K562 (cell line): ENCODE measurements around the gene HK2. TPM values are rescaled to one million over a fixed set of nuclear protein-coding genes. Genes with fewer than 3 reads are reported as not detected.

Experiments used
- ATAC-seq: fragments of 200-7000 bp; cut with Tn5 transposase; 3 replicates; pipeline ENCODE4 v1.9.1; 2020; ENCODE audit warnings: moderate library complexity
- BruUV-seq: library from RNA; stranded (reverse); fragments of 400-500 nt; replicated peaks from 2 replicates; lab custom pipeline; 2021; lab: Mats Ljungman, UMichigan
- CTCF ChIA-PET: fragments of 300-600 bp; formaldehyde crosslinking; extraction: SDS; loops from one replicate; lab custom pipeline; 2021; ENCODE audit warnings: low intra/inter-chr PET ratio; lab: Yijun Ruan, JAX
- POLR2A ChIA-PET: fragments of 300-600, 350-650 bp; sonication (Branson Sonifier 250); formaldehyde crosslinking; extraction: SDS; loops from one replicate; lab custom pipeline; 2021; ENCODE audit warnings: antibody characterized with exemption, inconsistent platforms; lab: Yijun Ruan, JAX
- DNase-seq, 4 experiments: peaks; one replicate each; pipeline versions ENCODE4 v3.0.0 to v3.0.0-alpha.2; 2011 to 2018; ENCODE audit warnings: low spot score in 3 of 4, mixed read lengths in 3 of 4; ENCODE audit errors: extremely low read depth in 1 of 4
- FAIRE-seq: peaks from 2 replicates; lab custom pipeline; 2011; peaks lifted over from hg19 to GRCh38; lab: Jason Lieb, UNC
- H2AFZ ChIP-seq: 2 replicates; pipeline ENCODE4 v1.6.0; 2011; ENCODE audit warnings: low read depth, low read length, control low read depth, inconsistent platforms
- H3K27ac ChIP-seq: fragments of 200-600 bp; 3 replicates; pipeline ENCODE4 v1.8.0; 2011; ENCODE audit warnings: low read depth, mild to moderate bottlenecking, control low read depth, inconsistent platforms, low read length, moderate library complexity, mixed read lengths; ENCODE audit errors: extremely low read depth
- H3K27me3 ChIP-seq, 2 experiments: fragments of 300-600 bp in 1 of 2; 2 replicates in 1 of 2; 3 replicates in 1 of 2; pipeline versions ENCODE4 v1.6.0 to v1.8.0; 2011; ENCODE audit warnings: inconsistent platforms in 2 of 2, low read length in 2 of 2, mild to moderate bottlenecking in 1 of 2, mixed read lengths in 1 of 2, moderate library complexity in 1 of 2; ENCODE audit not compliant: control insufficient read depth in 2 of 2, insufficient read depth in 2 of 2
- H3K36me3 ChIP-seq: fragments of 300-600 bp; 3 replicates; pipeline ENCODE4 v1.8.0; 2011; ENCODE audit warnings: mild to moderate bottlenecking, low read length, inconsistent platforms; ENCODE audit not compliant: control insufficient read depth, insufficient read depth
- H3K4me1 ChIP-seq, 2 experiments: fragments of 200-600 bp in 1 of 2; replicated peaks in 1 of 2; 2 replicates in 1 of 2; 3 replicates in 1 of 2; pipeline versions ENCODE4 v1.5.1 to v1.8.0; 2011; ENCODE audit warnings: inconsistent platforms in 2 of 2, low read length in 2 of 2, mild to moderate bottlenecking in 1 of 2, mixed read lengths in 1 of 2, moderate library complexity in 1 of 2; ENCODE audit not compliant: control insufficient read depth in 2 of 2, insufficient read depth in 2 of 2
- H3K4me2 ChIP-seq: 2 replicates; pipeline ENCODE4 v1.6.1; 2011; ENCODE audit warnings: low read length, control low read depth, inconsistent platforms, mixed read lengths; ENCODE audit not compliant: insufficient read depth
- H3K4me3 ChIP-seq: fragments of 200-600 bp; sonication (generic), shearing (Covaris generic); 2 replicates; pipeline ENCODE4 v1.5.1; 2016; ENCODE audit warnings: control low read depth, inconsistent platforms
- H3K79me2 ChIP-seq: fragments of 200-600 bp; 3 replicates; pipeline ENCODE4 v1.8.0; 2011; ENCODE audit warnings: low read length, inconsistent platforms; ENCODE audit not compliant: control insufficient read depth, insufficient read depth
- H3K9ac ChIP-seq, 2 experiments: 2 replicates each; pipeline versions ENCODE4 v1.6.0 to v1.6.1; 2011; ENCODE audit warnings: low read depth in 2 of 2, low read length in 2 of 2, control low read depth in 1 of 2, inconsistent platforms in 1 of 2, mild to moderate bottlenecking in 1 of 2, mixed read lengths in 1 of 2; ENCODE audit not compliant: insufficient read depth in 1 of 2
- H3K9me1 ChIP-seq: one replicate; pipeline ENCODE4 v1.6.0; 2011; ENCODE audit warnings: inconsistent platforms, mild to moderate bottlenecking, low read length, moderate library complexity; ENCODE audit not compliant: control insufficient read depth, insufficient read depth
- H3K9me3 ChIP-seq: replicated peaks from 2 replicates; pipeline ENCODE4 v1.5.1; 2011; ENCODE audit warnings: low read depth, low read length, inconsistent platforms; ENCODE audit not compliant: control insufficient read depth, insufficient read depth
- H4K20me1 ChIP-seq: replicated peaks from 2 replicates; pipeline ENCODE4 v1.6.1; 2011; ENCODE audit warnings: low read length, inconsistent platforms, mixed read lengths; ENCODE audit not compliant: control insufficient read depth, insufficient read depth
- BHLHE40 ChIP-seq: IDR thresholded peaks from 2 replicates; pipeline ENCODE4 v1.6.1; 2011; ENCODE audit warnings: low read length, improper control_type of control experiment
- CTBP1 ChIP-seq: fragments of 450-650 bp; IDR thresholded peaks from 2 replicates; pipeline ENCODE4 v1.6.1; 2016; ENCODE audit warnings: borderline replicate concordance
- EGR1 ChIP-seq: fragments of 450-650 bp; conservative IDR thresholded peaks from 2 replicates; pipeline ENCODE4 v1.6.1; 2017; ENCODE audit warnings: mild to moderate bottlenecking
- FUS ChIP-seq: fragments of 200-400 bp; formaldehyde crosslinking; optimal IDR thresholded peaks from 2 replicates; pipeline ENCODE3; 2017; ENCODE audit warnings: low read depth, low read length
- GABPA ChIP-seq: fragments of 200-800 bp; sonication (Bioruptor generic); conservative IDR thresholded peaks from 2 replicates; pipeline ENCODE4 v1.6.1; 2016; ENCODE audit warnings: low read depth, missing genetic modification characterization, missing compliant biosample characterization
- HDAC1 ChIP-seq, 2 experiments: fragments of 450-650 bp; IDR thresholded peaks; 2 replicates each; pipeline ENCODE4 v1.6.1; 2016 to 2017; ENCODE audit warnings: inconsistent platforms in 1 of 2, mild to moderate bottlenecking in 1 of 2, moderate library complexity in 1 of 2
- MTF1 ChIP-seq: fragments of 250-450 bp; sonication (Bioruptor Pico); IDR thresholded peaks from 2 replicates; pipeline ENCODE4 v1.9.0; 2021; ENCODE audit warnings: moderate library complexity, mild to moderate bottlenecking, inconsistent platforms, borderline replicate concordance
- NR4A1 ChIP-seq, 2 experiments: fragments of 250-450 bp in 1 of 2; fragments of 450-650 bp in 1 of 2; sonication (Bioruptor Pico) in 1 of 2; IDR thresholded peaks; 2 replicates each; pipeline versions ENCODE4 v1.4.0 to v1.6.1; 2016 to 2020; ENCODE audit warnings: mild to moderate bottlenecking in 2 of 2, missing compliant biosample characterization in 1 of 2, missing genetic modification characterization in 1 of 2, moderate library complexity in 1 of 2
- RUNX1 ChIP-seq: sonication (generic); IDR thresholded peaks from 2 replicates; pipeline ENCODE4 v1.6.1; 2016; ENCODE audit warnings: antibody characterized with exemption, low read depth
- SAP30 ChIP-seq: fragments of 200-600 bp; sonication (generic); IDR thresholded peaks from 2 replicates; pipeline ENCODE4 v1.6.1; 2012; ENCODE audit warnings: borderline replicate concordance, low read depth, mild to moderate bottlenecking, moderate library complexity, low read length, control low read depth, inconsistent platforms; ENCODE audit not compliant: insufficient read depth, poor library complexity, severe bottlenecking
- ZBTB7A ChIP-seq: IDR thresholded peaks from 2 replicates; pipeline ENCODE4 v1.6.1; 2011; ENCODE audit warnings: low read depth, mild to moderate bottlenecking, low read length, moderate library complexity, borderline replicate concordance; ENCODE audit not compliant: control insufficient read depth
- WGBS: fragments of 100-300 bp; shearing (Covaris generic); methylation state at CpG from one replicate; pipeline ENCODE4 v1.1.6; 2016; ENCODE audit warnings: low coverage, mixed read lengths; ENCODE audit not compliant: insufficient coverage; ENCODE audit errors: missing lambda C conversion rate; 5-methylcytosine and 5-hydroxymethylcytosine counted together
- in situ Hi-C: fragments of 300-500 bp; cut with MboI; formaldehyde crosslinking; loops from 4 replicates; pipeline ENCODE4 v1.15.0; 2018; ENCODE audit warnings: inconsistent platforms, mixed read lengths
- intact Hi-C: fragments of 100-400 bp; cut with micrococcal nuclease; formaldehyde crosslinking; loops from 2 replicates; pipeline ENCODE4 v1.14.2; 2022
- polyA plus RNA-seq, 8 experiments: library from polyadenylated mRNA; depleted of rRNA in 4 of 8; stranded (reverse) in 5 of 8; unstranded in 3 of 8; fragments of >200 nt; fragmentation: Nextera tagmentation in 2 of 8; fragmentation: Illumina TruSeq in 1 of 8; extraction: Ambion mirVana in 2 of 8; extraction: Trizol in 1 of 8; gene quantifications; 2 replicates each; pipeline versions ENCODE4 v1.2.1 to v1.2.3, GENCODE V29; 2011 to 2014; ENCODE audit warnings: inconsistent platforms in 1 of 8, missing spikeins in 1 of 8
- total RNA-seq, 7 experiments: library from RNA; depleted of rRNA in 6 of 7; stranded (reverse); fragments of >200 nt in 6 of 7; fragmentation: Illumina TruSeq in 2 of 7; extraction: Trizol in 2 of 7; gene quantifications; 2 replicates each; pipeline versions ENCODE4 v1.2.1 to v1.2.3, GENCODE V29; 2011 to 2021; ENCODE audit warnings: low replicate concordance in 1 of 7
- TF ChIP-seq, protein P1 (sequence below): sonication (generic); formaldehyde crosslinking; IDR thresholded peaks from 2 replicates; pipeline ENCODE4 v1.9.0; 2022; ENCODE audit warnings: mild to moderate bottlenecking, missing genetic modification reagents
- TF ChIP-seq, protein P2 (sequence below), 2 experiments: fragments of 450-650 bp in 1 of 2; IDR thresholded peaks; 2 replicates each; pipeline ENCODE4 v1.6.1; 2011 to 2017; ENCODE audit warnings: low read depth in 2 of 2, antibody characterized with exemption in 1 of 2, borderline replicate concordance in 1 of 2, low read length in 1 of 2, mild to moderate bottlenecking in 1 of 2, mixed read lengths in 1 of 2; ENCODE audit not compliant: control insufficient read depth in 1 of 2
- TF ChIP-seq, protein P3 (sequence below): sonication (generic); formaldehyde crosslinking; IDR thresholded peaks from 2 replicates; pipeline ENCODE4 v1.8.1; 2023; ENCODE audit warnings: mild to moderate bottlenecking, missing genetic modification reagents

Gene HK2
- total and polyA plus RNA-seq, 9 of the 15 experiments (the other 6 are each of a cell fraction or from before 2014, with no cell fraction given): 4.7 to 56.0 (median 19.9) TPM

DNA sequence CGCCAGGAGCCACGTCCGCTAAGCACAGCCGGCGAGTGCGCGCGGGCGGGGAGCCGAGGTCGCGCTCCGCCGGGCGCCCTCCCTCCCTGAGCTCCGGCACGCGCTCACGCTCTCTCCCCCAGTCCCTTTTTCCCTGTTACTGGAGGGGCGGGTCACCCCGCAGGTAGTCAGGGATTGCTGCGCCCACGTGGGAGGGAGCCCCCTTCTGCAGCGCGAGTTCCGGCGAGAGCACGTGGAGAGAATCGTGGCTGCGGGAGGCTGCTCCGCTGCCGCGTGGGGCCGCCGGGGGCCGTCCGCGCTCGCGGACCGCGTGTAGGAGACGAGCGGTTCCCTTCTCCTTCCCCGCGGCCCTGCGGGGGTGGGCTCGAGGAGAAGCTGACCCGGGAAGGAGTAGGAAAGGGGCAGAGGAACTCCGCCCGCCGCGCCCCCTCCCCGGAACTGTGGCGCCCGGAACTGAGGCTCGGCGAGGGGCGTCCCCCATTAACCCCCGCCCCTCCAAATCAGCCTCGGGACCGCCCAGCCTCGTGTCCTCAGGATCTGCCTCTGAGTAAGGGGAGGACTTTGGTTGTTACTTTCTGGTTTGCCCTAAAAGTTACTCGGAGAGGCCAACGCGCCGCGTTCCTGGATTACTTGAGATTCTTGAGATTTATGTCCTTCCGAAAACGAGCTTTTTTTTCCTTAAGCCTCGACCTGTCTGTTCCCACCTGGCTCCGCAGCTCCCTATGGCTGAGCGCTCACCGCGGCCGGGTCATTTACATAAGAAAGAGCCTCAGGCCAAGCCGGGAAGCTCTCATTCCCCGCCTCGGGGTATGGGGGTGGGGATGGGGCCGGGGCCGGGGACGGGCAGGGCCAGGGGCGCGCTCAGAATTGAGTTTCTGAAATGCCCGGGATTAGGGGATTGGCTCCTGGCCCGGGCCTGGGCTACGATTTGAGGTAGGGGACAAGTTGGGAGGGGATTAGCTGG lies 1.1 kb downstream of the HK2 start:
- FAIRE-seq: no peak
- Histone ChIP-seq H3K4me2 (peak overlapping the region; percentile 89), H3K4me1 (peaks cover 33 to 53% of the 10 kb centered on the region in 2 experiments; a peak in 4 of 5 replicates), H3K4me3 (peak overlapping the region; percentile 75), H3K27me3 (no peaks in the 10 kb centered on the region), H3K9ac (peak overlapping the region; percentile 78 to 97), H3K9me3 (no peaks in the 10 kb centered on the region), H3K27ac (peak overlapping the region; percentile 83), H3K36me3 (peaks cover 14% of the 10 kb centered on the region; the same call in 2 of the 3 replicates), H3K9me1 (peaks cover 10% of the 10 kb centered on the region), H4K20me1 (peaks cover 26% of the 10 kb centered on the region), H3K79me2 (peaks cover 58% of the 10 kb centered on the region), H2AFZ (peak overlapping the region; percentile 81)
- BruUV-seq: TSS peak; percentile 86
- ChIA-PET POLR2A (interaction anchor here (2.3 kb wide), 1 partner anchor 9 kb away, joined by 11 read pairs; no protein-coding TSS in a partner anchor), CTCF (no interaction called here)
- intact Hi-C loops (loop anchor here (5.0 kb wide), 1 partner anchor 42 kb away; no protein-coding TSS in a partner anchor), in situ Hi-C loops (no loop called here)
- DNase-seq: peak; percentile 71 to 83 (median 80)
- ATAC-seq: peak; percentile 75
- WGBS: 0% methylated on average over 35 of the region's 87 CpGs
- TF ChIP-seq ZBTB7A (peak; percentile 94), HDAC1 (IDR thresholded peaks at IDR 0.05) (peak in 1 of 2 experiments; percentile 94; a peak in 2 of 4 replicates), FUS (no peak), RUNX1 (no peak), EGR1 (peak; percentile 64), MTF1 (CRISPR knock-in tag) (no peak), GABPA (peak; percentile 48), BHLHE40 (peak; percentile 26; the same call in 1 of the 2 replicates), CTBP1 (peak; percentile 43; the same call in 1 of the 2 replicates), SAP30 (peak; percentile 87), NR4A1 (CRISPR knock-in tag; IDR thresholded peaks at IDR 0.05) (no peak), NR4A1 (tag; IDR thresholded peaks at IDR 0.05) (no peak)
- TF ChIP-seq, protein P1, sequence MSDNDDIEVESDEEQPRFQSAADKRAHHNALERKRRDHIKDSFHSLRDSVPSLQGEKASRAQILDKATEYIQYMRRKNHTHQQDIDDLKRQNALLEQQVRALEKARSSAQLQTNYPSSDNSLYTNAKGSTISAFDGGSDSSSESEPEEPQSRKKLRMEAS: peak; percentile 96
- TF ChIP-seq, protein P2, sequence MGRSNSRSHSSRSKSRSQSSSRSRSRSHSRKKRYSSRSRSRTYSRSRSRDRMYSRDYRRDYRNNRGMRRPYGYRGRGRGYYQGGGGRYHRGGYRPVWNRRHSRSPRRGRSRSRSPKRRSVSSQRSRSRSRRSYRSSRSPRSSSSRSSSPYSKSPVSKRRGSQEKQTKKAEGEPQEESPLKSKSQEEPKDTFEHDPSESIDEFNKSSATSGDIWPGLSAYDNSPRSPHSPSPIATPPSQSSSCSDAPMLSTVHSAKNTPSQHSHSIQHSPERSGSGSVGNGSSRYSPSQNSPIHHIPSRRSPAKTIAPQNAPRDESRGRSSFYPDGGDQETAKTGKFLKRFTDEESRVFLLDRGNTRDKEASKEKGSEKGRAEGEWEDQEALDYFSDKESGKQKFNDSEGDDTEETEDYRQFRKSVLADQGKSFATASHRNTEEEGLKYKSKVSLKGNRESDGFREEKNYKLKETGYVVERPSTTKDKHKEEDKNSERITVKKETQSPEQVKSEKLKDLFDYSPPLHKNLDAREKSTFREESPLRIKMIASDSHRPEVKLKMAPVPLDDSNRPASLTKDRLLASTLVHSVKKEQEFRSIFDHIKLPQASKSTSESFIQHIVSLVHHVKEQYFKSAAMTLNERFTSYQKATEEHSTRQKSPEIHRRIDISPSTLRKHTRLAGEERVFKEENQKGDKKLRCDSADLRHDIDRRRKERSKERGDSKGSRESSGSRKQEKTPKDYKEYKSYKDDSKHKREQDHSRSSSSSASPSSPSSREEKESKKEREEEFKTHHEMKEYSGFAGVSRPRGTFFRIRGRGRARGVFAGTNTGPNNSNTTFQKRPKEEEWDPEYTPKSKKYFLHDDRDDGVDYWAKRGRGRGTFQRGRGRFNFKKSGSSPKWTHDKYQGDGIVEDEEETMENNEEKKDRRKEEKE (IDR thresholded peaks at IDR 0.05; ENCODE audit: borderline replicate concordance in 1 of 2, control insufficient read depth in 1 of 2, low read depth in 2 of 2, low read length in 1 of 2): no peak
- TF ChIP-seq, protein P3, sequence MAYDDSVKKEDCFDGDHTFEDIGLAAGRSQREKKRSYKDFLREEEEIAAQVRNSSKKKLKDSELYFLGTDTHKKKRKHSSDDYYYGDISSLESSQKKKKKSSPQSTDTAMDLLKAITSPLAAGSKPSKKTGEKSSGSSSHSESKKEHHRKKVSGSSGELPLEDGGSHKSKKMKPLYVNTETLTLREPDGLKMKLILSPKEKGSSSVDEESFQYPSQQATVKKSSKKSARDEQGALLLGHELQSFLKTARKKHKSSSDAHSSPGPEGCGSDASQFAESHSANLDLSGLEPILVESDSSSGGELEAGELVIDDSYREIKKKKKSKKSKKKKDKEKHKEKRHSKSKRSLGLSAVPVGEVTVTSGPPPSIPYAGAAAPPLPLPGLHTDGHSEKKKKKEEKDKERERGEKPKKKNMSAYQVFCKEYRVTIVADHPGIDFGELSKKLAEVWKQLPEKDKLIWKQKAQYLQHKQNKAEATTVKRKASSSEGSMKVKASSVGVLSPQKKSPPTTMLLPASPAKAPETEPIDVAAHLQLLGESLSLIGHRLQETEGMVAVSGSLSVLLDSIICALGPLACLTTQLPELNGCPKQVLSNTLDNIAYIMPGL (CRISPR knock-in tag): 0 out of 2 replicates have a peak, but pooled peaks have one; percentile 42
